ENCODE data around the gene JAG1. TPM values are rescaled to one million over a fixed set of nuclear protein-coding genes. Genes with fewer than 3 reads are reported as not detected.

The JAG1 gene
- total RNA-seq = 78.0 and 227 TPM in 2 replicates

- peak; percentile 97 to 98 for DNase-seq (ENCODE audit: low read depth in 2 of 2)
Measured at GRCh38 chr20:10673842-10674683, at the start of gene JAG1. JAG1 (minus strand) TSS chr20:10673999; CDS start chr20:10673530, 469 bp downstream.

- no peak for DNase-seq (ENCODE audit: low read depth in 2 of 2)
Measured at GRCh38 chr20:10721976-10722375, 48.2 kb upstream of the JAG1 start.

GRCh38 chr20:10721137-10721896 lies 47.5 kb upstream of the JAG1 start:
- no peak for DNase-seq (ENCODE audit: low read depth in 2 of 2)

GRCh38 chr20:10720565-10720964 lies 46.8 kb upstream of the JAG1 start:
- DNase-seq (ENCODE audit: low read depth in 2 of 2) = no peak

GRCh38 chr20:10719740-10720385 lies 46.1 kb upstream of the JAG1 start:
- DNase-seq (ENCODE audit: low read depth in 2 of 2) = peak in 1 of 2 donors; percentile 27

- DNase-seq (ENCODE audit: low read depth in 2 of 2) = no peak
Measured at GRCh38 chr20:10718661-10719060, 44.9 kb upstream of the JAG1 start.

GRCh38 chr20:10716855-10717254 lies 43.1 kb upstream of the JAG1 start:
- DNase-seq (ENCODE audit: low read depth in 2 of 2) = peak in 1 of 2 donors; percentile 66

GRCh38 chr20:10715035-10715434 lies 41.2 kb upstream of the JAG1 start:
- peak; percentile 21 to 62 for DNase-seq (ENCODE audit: low read depth in 2 of 2)

GRCh38 chr20:10714236-10714975 lies 40.6 kb upstream of the JAG1 start:
- DNase-seq (ENCODE audit: low read depth in 2 of 2) = no peak

- DNase-seq (ENCODE audit: low read depth in 2 of 2) = no peak
Measured at GRCh38 chr20:10713161-10713560, 39.4 kb upstream of the JAG1 start.

- DNase-seq (ENCODE audit: low read depth in 2 of 2) = no peak
Measured at GRCh38 chr20:10711903-10712451, 38.2 kb upstream of the JAG1 start.

- no peak for DNase-seq (ENCODE audit: low read depth in 2 of 2)
Measured at GRCh38 chr20:10710991-10711775, 37.4 kb upstream of the JAG1 start.

- no peak for DNase-seq (ENCODE audit: low read depth in 2 of 2)
Measured at GRCh38 chr20:10709916-10710315, 36.1 kb upstream of the JAG1 start.

GRCh38 chr20:10708351-10709185 lies 34.8 kb upstream of the JAG1 start:
- DNase-seq (ENCODE audit: low read depth in 2 of 2) = peak; percentile 18

- DNase-seq (ENCODE audit: low read depth in 2 of 2) = no peak
Measured at GRCh38 chr20:10707791-10708190, 34.0 kb upstream of the JAG1 start.

GRCh38 chr20:10707068-10707467 lies 33.3 kb upstream of the JAG1 start:
- DNase-seq (ENCODE audit: low read depth in 2 of 2) = no peak

- no peak for DNase-seq (ENCODE audit: low read depth in 2 of 2)
Measured at GRCh38 chr20:10706460-10706811, 32.6 kb upstream of the JAG1 start.

- DNase-seq (ENCODE audit: low read depth in 2 of 2) = peak; percentile 3 to 62
Measured at GRCh38 chr20:10705801-10706459, 32.1 kb upstream of the JAG1 start.

GRCh38 chr20:10701607-10702006 lies 27.8 kb upstream of the JAG1 start:
- DNase-seq (ENCODE audit: low read depth in 2 of 2) = no peak

Data from lung microvascular endothelial cell (primary cell).